ENCODE results near the gene LTBP2.

GRCh38 chr14:74606727-74607126 is 5.3 kb downstream of the LTBP2 start:
- TF ChIP-seq CTCF (IDR thresholded peaks at IDR 0.05; ENCODE audit: low read depth, low read length, poor library complexity, severe bottlenecking), result no peak
- TF ChIP-seq EZH2phosphoT487 (IDR thresholded peaks at IDR 0.05; ENCODE audit: borderline replicate concordance, low read length), result no peak

Data from DOHH2 (cell line).